SKM-1 treated with dmso at 0.1 percent for 144 hours (cell line): ENCODE results near the gene MANBA.
"Not testable (repeated sequence)": the region's sequence is repeated elsewhere in the genome, so short reads cannot be mapped to it uniquely, and the experiment has no call there.

Experiments used
- DNase-seq: peaks from one replicate; lab custom pipeline; 2025; ENCODE audit not compliant: unreplicated experiment; lab: John Stamatoyannopoulos, UW

MANBA gene

DNA sequence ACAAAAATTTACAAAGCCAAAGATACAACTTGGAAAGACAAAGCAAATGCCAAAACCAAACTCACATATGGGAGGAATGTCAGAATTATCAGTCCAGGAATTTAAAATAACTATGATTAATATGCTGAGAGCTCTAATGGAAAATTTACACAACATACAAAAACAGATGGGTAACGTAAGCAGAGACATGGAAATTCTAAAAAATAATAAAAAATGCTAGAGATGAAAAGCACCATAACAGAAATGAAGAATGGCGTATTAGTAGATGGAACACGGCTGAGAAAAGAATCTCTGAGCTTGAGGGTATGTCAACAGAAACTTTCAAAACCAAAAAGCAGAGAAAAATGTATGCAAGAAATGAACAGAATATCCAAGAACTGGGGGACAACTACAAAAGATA is 4.1 kb upstream of the MANBA start:
- DNase-seq = no peak

DNA sequence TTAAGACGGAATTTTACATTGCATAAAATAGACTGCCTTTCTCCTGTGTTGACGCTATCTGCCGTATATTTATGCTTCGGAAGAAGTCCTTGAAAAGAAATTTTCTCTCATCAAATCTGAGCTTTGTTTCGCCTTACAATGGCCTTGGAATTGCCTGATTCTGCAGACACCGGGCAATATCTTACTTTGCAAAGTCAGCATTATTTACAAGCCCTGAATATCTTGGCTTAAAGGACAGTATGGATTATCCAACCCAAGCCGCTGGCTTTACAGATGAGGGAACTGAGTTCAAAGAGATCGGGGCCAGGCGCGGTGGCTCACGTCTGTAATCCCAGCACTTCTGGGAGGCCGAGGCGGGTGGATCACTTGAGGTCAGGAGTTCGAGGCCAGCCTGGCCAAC is 1.1 kb upstream of the MANBA start:
- no peak for DNase-seq

DNA sequence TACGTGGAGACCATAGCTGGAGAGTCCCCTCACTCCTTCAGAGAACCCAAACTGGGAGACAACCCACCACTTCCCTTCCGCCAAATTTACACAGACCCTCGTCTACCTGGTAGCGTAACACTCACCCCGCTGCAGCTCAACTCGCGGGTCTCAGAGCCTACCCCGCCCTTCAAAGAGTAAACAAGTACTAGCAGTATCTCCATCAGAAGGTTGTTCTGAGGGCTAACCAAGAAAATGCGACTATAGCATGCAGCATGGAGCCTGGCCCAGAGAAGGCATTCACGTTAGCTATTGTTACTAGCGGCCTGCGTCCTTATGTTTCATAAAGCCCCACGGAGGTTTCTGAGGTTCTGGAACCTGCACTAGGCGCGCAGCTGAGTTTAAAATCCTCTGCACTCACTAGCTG is 531 bp upstream of the MANBA start:
- no peak for DNase-seq

DNA sequence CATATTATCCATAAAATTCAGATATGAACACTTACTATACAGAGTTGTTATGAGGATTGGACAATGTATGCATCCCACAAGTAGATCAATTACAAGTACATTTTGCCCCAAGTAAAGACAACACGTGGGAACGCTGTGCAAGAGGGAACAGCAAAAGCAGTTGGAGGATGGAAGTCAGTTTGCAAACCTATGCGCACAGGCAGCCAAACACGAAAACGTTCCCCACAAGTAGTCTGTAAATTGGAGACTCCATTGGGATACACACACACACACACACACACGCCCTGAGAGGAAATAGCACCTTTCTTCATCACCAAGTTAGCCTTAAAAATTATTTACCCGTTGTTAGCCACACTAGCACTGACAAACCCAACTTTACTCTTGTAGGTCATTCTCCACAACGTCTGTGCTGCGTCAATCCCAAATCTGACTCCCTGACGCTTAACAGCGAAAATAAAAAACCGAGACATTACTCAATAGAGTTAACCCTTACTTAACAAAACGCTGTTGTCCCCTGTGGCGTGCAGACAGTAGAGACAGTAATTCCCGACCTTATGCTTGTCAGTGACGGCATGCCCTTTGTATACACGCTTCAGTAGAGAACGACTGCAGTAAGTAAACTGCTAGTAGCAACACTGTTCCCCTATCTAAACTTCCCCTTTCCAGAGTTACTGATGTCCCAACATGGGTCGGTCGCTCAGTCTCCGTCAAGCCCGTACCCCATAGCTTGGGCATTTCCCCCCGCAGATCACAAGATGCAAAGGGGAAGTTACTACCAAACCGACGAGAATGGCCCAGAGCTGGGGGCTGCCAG is 730 bp downstream of the MANBA start:
- DNase-seq = peak; percentile 95

DNA sequence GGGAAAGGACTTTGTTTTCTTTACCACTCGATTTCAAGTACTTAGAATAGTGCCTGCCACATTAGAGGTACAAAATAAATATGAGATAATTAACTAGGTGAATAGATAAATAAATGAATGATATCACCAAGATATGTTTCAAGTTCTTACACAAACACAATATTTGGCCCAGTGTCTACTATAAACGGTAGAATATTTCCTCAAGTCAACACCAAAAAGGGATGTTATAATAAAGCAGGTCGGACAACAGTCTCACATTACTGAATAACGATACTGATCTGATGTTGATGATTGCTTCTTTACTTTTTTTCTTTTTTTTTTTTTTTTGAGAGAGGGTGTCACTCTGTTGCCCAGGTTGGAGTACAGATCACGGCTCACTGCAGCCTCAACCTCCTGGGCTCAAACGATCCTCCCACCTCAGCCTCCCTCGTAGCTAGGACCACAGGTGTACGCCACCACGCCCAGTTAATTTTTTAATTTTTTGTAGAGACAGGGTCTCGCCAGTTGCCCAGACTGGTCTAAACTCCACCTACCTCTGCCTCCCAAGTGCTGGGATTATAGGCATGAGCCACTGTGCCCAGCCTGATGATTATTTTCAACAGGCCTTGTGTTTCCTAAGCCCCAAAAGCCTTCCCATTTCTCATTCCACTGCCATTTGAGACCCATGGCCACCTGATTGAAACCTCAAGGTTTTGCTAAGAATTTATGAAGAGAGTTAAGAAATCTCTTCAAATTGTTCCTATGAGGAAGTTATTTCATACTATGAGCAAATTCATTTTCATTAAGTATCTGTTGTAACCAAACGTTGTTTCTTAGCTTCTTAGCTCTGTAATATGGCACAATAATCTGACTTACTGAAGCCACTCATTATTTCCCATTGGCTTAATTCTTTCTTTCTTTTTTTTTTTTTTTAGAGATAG is 2.3 kb downstream of the MANBA start:
- DNase-seq = no peak

DNA sequence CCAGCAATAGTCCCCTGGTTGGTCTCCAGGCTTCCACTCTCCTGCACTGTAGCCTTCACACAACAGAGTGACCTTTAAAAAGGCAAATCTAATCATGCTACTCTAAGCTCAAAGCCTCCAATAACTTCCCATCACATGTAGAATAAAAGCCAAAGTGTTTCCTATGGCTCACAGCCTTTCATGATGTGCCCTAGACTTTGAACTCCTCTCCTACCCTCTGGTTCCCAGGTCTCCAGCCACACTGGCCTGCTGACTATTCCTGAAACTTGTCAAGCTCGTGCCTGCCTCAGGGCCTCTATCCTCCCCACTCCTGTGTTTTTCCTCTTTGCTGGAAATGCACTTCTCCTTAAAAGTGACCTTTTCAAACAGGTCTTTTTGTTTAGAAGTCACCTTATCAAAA is 3.1 kb downstream of the MANBA start:
- no peak for DNase-seq

DNA sequence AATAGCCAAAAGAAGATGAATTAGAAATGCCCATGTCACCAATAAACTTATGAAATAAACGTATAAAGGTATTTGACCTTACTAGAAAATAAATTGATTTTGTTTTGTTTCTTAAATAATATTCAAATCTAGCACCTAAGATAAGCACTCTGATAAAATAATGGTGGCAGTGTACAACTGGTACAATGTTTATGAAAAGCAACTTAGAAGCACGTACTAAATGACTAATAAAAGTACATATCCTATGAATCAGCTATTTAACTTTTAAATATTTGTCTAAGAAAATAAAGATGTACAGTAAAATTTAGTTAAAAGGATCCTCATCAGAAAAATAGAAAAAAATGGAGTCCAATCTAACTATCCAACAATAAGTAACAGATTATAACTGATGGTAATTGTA is 6.7 kb downstream of the MANBA start:
- DNase-seq = no peak

GRCh38 chr4:102751941-102752340 is 8.8 kb downstream of the MANBA start:
- no peak for DNase-seq

DNA sequence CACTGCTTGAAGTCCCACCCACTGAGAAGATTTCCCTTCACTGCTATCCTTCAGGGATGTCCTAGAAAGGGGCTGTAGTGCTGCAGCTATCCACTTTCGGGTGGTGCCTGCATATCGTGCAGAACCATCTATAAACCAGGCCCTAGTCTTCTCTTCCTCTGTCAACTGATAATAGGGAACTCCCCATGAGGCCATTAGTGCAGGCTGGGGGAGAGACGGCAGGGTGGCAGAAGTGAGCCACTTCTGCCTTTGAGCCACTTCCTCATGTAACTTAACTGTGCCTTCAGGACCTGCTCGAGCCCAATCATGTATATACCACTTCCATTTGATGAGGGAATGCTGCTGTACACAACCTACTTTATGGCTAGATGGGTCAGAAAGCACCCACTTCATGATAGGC is 17.4 kb downstream of the MANBA start:
- DNase-seq = peak; percentile 77

GRCh38 chr4:102738802-102739201 is 22.0 kb downstream of the MANBA start:
- not testable (repeated sequence) for DNase-seq

DNA sequence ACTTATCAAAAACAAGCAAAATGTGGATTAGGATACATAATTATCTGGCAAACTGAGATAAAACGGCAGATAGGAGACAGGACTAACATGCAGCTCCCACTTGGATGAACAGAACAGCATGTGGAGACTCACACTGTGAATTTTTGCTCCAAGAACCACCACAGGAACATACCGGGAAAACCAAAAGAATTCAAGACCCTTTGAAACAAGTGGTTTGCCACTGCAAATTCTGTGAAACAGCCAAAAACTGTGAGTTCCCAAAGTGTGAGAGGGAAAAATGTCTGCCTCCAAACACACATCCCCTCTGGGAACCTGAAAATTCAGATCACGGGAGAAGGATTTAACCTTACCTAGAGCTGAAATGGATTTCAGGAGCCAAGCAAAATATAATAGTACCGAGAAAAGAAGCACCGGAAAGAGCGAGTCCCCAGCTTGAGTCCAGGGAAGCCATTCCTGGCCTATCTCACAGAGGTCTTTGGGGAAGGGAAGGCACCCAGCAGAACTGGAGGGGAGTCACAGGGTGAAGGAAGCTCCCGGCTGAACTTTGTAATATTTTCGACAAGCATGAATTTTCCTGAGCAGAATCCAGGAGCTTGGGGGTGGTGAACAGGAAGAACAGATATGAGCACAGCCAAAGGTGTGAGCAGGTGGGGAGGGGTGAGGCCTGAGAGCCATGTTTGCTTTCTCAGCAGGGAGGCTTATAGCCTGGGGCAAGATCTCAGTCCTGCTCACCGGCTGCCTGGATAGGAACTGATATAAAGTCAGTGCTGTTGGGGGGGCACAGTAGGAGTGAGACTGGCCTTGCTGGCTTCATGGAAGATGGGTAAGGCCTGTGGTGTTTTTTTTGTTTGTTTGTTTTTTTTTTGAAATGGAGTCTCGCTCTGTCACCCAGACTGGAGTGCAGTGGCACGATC is 23.9 kb downstream of the MANBA start:
- DNase-seq = no peak

DNA sequence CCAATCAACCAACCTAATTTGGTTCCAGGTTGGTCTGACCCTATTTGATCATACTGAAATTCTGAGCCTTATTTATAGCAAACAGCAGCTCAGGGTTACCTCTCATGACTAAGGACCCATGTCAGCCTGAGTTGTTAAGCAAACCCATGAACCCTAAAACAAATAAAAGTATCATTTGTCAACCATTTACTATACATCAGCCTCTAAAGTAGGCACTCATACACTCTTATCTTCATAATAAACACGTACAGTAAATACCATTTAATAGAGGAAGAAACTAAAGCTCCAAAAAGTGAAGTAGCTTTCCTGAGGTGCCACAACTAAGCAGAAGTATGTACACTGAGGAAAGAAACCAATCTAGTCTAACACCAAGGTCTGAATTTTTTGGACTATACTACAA is 25.2 kb downstream of the MANBA start:
- no peak for DNase-seq

GRCh38 chr4:102734591-102735385 is 26.0 kb downstream of the MANBA start:
- DNase-seq = peak; percentile 81

DNA sequence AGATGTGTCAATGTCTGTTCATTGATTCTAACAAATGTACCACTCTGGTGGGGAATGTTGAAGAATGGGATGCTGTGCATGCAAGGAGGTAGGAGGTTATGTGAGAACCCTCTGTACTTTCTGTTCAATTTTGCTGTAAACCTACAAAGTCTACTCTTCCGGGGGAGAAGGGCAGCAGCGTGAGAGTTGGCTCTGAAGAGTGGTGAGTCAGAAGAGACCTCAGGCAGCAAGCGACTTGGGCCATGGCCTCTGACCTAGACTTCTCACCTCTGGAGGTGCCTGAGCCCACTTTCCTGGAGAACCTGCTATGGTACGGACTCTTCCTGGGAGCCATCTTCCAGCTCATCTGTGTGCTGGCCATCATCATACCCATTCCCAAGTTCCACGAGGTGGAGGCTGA is 26.7 kb downstream of the MANBA start:
- no peak for DNase-seq

GRCh38 chr4:102733084-102733483 is 27.7 kb downstream of the MANBA start:
- DNase-seq = no peak

DNA sequence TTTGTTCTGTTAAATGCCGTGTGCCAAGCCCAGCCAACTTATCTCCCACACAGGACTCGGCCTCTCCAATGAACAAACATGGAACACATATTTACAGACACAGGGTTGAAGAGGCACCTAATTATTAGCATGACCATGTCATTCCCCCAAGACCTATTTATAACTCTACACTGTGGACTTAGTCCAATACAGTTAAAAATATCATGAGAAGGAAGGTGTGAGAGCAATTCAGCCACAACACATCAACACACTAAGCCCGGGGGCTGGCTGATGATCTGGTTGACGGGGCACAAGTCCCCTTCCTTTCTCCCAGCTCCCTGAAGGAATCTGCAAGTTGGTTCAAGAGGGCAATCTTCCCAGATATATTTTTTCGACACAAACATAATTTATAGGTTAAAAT is 28.1 kb downstream of the MANBA start:
- no peak for DNase-seq

DNA sequence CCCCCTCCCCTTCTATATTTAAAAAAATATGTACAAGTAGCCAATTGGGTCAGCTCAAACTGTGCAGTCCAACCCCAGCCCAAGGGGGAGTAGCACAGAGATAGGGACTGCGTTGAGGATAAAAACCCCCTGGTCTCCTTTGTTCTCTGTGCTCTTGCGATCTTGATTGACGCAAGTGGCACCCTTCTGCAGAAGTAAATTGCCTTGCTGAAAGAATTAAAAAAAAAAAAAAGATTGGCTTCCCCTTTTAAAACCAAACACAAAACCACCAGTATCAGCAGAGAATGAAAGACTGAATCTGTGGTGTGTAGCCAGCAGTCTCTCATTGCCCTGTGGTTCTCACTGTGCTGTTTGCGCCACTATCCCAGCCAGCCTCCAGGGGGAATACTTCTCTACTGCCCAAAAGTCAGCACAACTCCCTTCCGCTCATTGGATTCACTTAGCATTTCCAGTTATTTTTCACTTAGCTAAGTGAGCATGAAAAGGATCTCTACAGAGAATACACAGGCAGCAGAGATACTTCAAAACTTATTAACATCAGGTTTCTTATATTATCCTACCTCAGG is 29.7 kb downstream of the MANBA start:
- peak; percentile 44 for DNase-seq

- not testable (repeated sequence) for DNase-seq
Measured at GRCh38 chr4:102729486-102729885, 31.3 kb downstream of the MANBA start.

DNA sequence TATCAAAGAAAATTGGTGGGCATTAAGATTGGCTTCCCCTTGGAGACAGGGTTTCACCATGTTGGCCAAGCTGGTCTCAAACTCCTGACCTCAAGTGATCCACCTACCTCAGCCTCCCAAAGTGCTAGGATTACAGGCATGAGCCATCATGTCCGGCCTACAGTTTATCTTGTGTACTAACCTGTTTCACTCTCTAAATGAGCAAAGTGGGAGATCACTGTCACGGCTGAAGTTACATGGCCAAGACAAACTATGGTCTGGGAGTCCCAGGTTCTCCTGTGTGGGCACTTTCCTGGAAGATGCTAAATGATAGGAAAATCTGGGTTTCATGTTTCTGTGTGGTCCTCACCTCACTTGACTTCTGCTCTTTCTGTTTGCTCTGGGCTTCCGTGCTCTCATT is 33.8 kb downstream of the MANBA start:
- DNase-seq = not testable (repeated sequence)

- DNase-seq = no peak
Measured at GRCh38 chr4:102726068-102726467, 34.7 kb downstream of the MANBA start.
